Activated CD4-positive, alpha-beta T cell treated with anti-CD3 and anti-CD28 coated beads, Interleukin-2, Interleukin-6, amounts not matched to agents 100 ng/mL and 50 ng/mL, durations not matched to agents 16 hours and 8 hours (primary cell): ENCODE results near the gene PURA.
A peak's percentile ranks its signal among the peaks of the same experiment; 100 is the strongest.

Experiments used
- DNase-seq: peaks from one replicate; pipeline ENCODE4 v3.0.0-alpha.2; 2020

PURA gene

GRCh38 chr5:140165101-140165922, 51.4 kb downstream of the PURA start:
- DNase-seq, result no peak

- DNase-seq, result no peak
These were observed 52.0 kb downstream of the PURA start for GRCh38 chr5:140165923-140166270.

- DNase-seq, result no peak
These were observed 53.0 kb downstream of the PURA start for GRCh38 chr5:140166911-140167310.

DNA sequence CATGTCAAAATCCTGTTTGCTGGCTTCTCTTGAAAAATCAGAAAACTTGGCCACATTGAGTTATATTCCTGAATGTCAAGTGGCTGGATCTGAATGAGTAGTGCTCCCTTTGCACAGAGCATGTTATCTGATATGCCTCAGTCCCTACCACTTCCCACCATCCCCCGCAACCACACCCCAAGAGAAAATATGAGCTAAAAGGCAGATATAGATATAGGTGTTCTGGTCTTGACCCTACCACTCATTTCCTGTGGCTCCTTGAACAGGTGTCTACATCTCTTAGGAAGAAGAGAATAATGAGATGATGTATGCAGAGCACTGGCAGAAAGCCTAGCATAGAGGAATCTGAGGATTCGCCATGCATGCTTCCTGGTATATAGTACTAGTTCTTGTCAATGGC, 54.5 kb downstream of the PURA start:
- no peak for DNase-seq

DNA sequence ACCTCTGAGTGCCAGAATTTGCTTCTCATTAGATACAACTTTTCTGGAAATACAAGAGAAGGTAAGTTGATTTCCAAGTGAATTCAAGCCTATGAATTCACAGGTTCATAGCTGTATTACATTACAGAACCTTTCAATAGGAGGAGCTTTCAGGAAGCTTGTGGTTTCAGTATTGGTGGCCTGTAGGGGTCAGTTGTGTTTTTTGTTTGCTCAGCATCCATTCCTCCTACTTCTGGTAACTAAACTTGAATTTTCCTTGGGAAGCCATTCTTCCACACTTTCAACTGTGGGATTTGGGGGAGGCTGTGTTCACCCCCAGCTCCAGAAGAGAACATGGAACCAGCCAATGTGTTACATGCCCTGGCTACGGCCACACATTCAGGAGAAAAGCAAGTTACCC, 55.5 kb downstream of the PURA start:
- no peak for DNase-seq

DNA sequence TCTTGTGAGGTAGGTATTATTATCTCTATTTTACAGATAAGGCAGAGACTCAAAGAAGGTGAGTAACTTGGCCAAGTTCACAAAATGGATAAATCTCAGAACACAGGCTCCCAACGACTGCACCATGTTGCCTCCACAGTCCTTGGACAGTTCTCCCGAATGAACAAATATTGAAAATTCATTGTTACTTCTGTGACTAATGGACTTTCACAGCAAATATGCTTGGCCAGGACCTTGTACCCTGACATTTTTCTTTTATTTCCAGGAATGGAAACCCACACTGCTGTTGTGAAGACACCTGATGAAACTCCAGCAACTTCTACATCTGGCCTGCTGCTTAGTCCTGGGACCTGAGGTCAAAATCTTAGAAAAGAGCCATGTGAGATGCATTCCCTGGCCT, 58.6 kb downstream of the PURA start:
- DNase-seq, result no peak

GRCh38 chr5:140174014-140174413, 60.1 kb downstream of the PURA start:
- no peak for DNase-seq

- DNase-seq, result peak; percentile 97
These were observed 60.8 kb downstream of the PURA start, which contains the start of gene CYSTM1 for GRCh38 chr5:140174465-140175366. TSS of gene CYSTM1 (plus strand) at chr5:140175188. CDS start at chr5:140194466, 19,278 bp downstream.
